ACC112 (cell line): Measurements from ENCODE around the gene AOAH.
"Not testable (repeated sequence)": the region's sequence is repeated elsewhere in the genome, so short reads cannot be mapped to it uniquely, and the experiment has no call there.

Experiments used
- H2AFZ ChIP-seq: fragments of 200-600 bp; sonication (generic); one replicate; pipeline ENCODE4 v1.6.0; 2017; ENCODE audit warnings: antibody characterized with exemption, low read length; ENCODE audit not compliant: unreplicated experiment
- H3K27ac ChIP-seq: fragments of 200-600 bp; sonication (generic); 2 replicates; pipeline ENCODE4 v1.5.1; 2014; ENCODE audit warnings: low read depth, mild to moderate bottlenecking, antibody characterized with exemption, low read length, moderate library complexity
- H3K27me3 ChIP-seq: fragments of 200-600 bp; sonication (generic); 2 replicates; pipeline ENCODE4 v1.6.1; 2014; ENCODE audit warnings: mild to moderate bottlenecking, antibody characterized with exemption, low read length, moderate library complexity, mixed read lengths; ENCODE audit not compliant: insufficient read depth
- H3K36me3 ChIP-seq: fragments of 200-600 bp; sonication (generic); 2 replicates; pipeline ENCODE4 v1.6.1; 2016; ENCODE audit warnings: mild to moderate bottlenecking, antibody characterized with exemption, low read length, moderate library complexity, mixed read lengths; ENCODE audit not compliant: insufficient read depth
- H3K4me1 ChIP-seq: fragments of 200-600 bp; sonication (generic); one replicate; pipeline ENCODE4 v1.6.1; 2016; ENCODE audit warnings: low read length, mixed read lengths; ENCODE audit not compliant: insufficient read depth, unreplicated experiment, control insufficient read depth
- H3K4me3 ChIP-seq: fragments of 200-600 bp; sonication (generic); 2 replicates; pipeline ENCODE4 v1.5.1; 2014; ENCODE audit warnings: mild to moderate bottlenecking, low read depth, low read length
- H3K79me2 ChIP-seq: fragments of 200-600 bp; sonication (generic); one replicate; pipeline ENCODE4 v1.6.0; 2016; ENCODE audit warnings: low read length; ENCODE audit not compliant: control insufficient read depth, unreplicated experiment, insufficient read depth

Gene AOAH

GRCh38 chr7:36507475-36508440, 216.5 kb downstream of the AOAH start:
- peaks cover 4% of the 10 kb centered on the region; the same call in 1 of the 2 replicates for H3K27me3 ChIP-seq
- no peak overlapping the region for H3K4me3 ChIP-seq
- H3K36me3 ChIP-seq = no peaks in the 10 kb centered on the region
- no peak overlapping the region for H2AFZ ChIP-seq
- peaks cover 5% of the 10 kb centered on the region for H3K4me1 ChIP-seq
- no peaks in the 10 kb centered on the region for H3K79me2 ChIP-seq
- H3K27ac ChIP-seq = no peak overlapping the region

- Histone ChIP-seq H2AFZ (no peak overlapping the region), H3K4me3 (no peak overlapping the region), H3K36me3 (no peaks in the 10 kb centered on the region), H3K27me3 (peaks cover 4% of the 10 kb centered on the region; the same call in 1 of the 2 replicates), H3K4me1 (peaks cover 5% of the 10 kb centered on the region), H3K79me2 (no peaks in the 10 kb centered on the region), H3K27ac (no peak overlapping the region)
These were observed 217.5 kb downstream of the AOAH start for GRCh38 chr7:36506820-36507219.

- Histone ChIP-seq H3K27me3 (peaks cover 4% of the 10 kb centered on the region; the same call in 1 of the 2 replicates), H3K27ac (no peak overlapping the region), H3K79me2 (no peaks in the 10 kb centered on the region), H3K36me3 (no peaks in the 10 kb centered on the region), H3K4me1 (peaks cover 5% of the 10 kb centered on the region), H2AFZ (no peak overlapping the region), H3K4me3 (no peak overlapping the region)
These were observed 218.0 kb downstream of the AOAH start for GRCh38 chr7:36506130-36506798.

- H3K27me3 ChIP-seq = not testable (repeated sequence)
These were observed 219.7 kb downstream of the AOAH start for GRCh38 chr7:36504617-36505016.

GRCh38 chr7:36504216-36504615, 220.1 kb downstream of the AOAH start:
- H3K79me2 ChIP-seq, H3K4me1 ChIP-seq, H3K27me3 ChIP-seq, H2AFZ ChIP-seq, H3K4me3 ChIP-seq, H3K36me3 ChIP-seq, H3K27ac ChIP-seq: not testable (repeated sequence)

More at GRCh38 chr7:36504617-36505016, 219.7 kb downstream of the AOAH start:
- H3K27ac ChIP-seq, H3K36me3 ChIP-seq, H3K79me2 ChIP-seq, H2AFZ ChIP-seq, H3K4me1 ChIP-seq, H3K4me3 ChIP-seq: not testable (repeated sequence)

GRCh38 chr7:36497775-36498174, 226.5 kb downstream of the AOAH start:
- Histone ChIP-seq H2AFZ (no peak overlapping the region), H3K4me1 (no peaks in the 10 kb centered on the region), H3K36me3 (no peaks in the 10 kb centered on the region), H3K4me3 (no peak overlapping the region), H3K27ac (no peak overlapping the region), H3K27me3 (peaks cover 20% of the 10 kb centered on the region), H3K79me2 (no peaks in the 10 kb centered on the region)

GRCh38 chr7:36497176-36497575, 227.1 kb downstream of the AOAH start:
- not testable (repeated sequence) for H2AFZ ChIP-seq, H3K4me3 ChIP-seq, H3K36me3 ChIP-seq, H3K27ac ChIP-seq, H3K4me1 ChIP-seq, H3K79me2 ChIP-seq
- peaks cover 22% of the 10 kb centered on the region for H3K27me3 ChIP-seq

GRCh38 chr7:36496576-36496975, 227.7 kb downstream of the AOAH start:
- H3K4me3 ChIP-seq = no peak overlapping the region
- no peak overlapping the region for H3K27ac ChIP-seq
- no peak overlapping the region for H2AFZ ChIP-seq
- no peaks in the 10 kb centered on the region for H3K4me1 ChIP-seq
- H3K36me3 ChIP-seq = no peaks in the 10 kb centered on the region
- H3K27me3 ChIP-seq = peaks cover 28% of the 10 kb centered on the region
- no peaks in the 10 kb centered on the region for H3K79me2 ChIP-seq

- H3K27ac ChIP-seq = no peak overlapping the region
- H3K36me3 ChIP-seq = no peaks in the 10 kb centered on the region
- H3K79me2 ChIP-seq = no peaks in the 10 kb centered on the region
- no peak overlapping the region for H2AFZ ChIP-seq
- H3K27me3 ChIP-seq = peaks cover 38% of the 10 kb centered on the region
- no peaks in the 10 kb centered on the region for H3K4me1 ChIP-seq
- H3K4me3 ChIP-seq = no peak overlapping the region
These were observed 233.0 kb downstream of the AOAH start for GRCh38 chr7:36491317-36491716.

GRCh38 chr7:36490419-36490830, 233.9 kb downstream of the AOAH start:
- Histone ChIP-seq H3K79me2 (no peaks in the 10 kb centered on the region), H3K4me1 (no peaks in the 10 kb centered on the region), H2AFZ (no peak overlapping the region), H3K36me3 (no peaks in the 10 kb centered on the region), H3K27ac (no peak overlapping the region), H3K4me3 (no peak overlapping the region), H3K27me3 (peaks cover 39% of the 10 kb centered on the region)

GRCh38 chr7:36488672-36489071, 235.6 kb downstream of the AOAH start:
- not testable (repeated sequence) for H3K4me1 ChIP-seq, H2AFZ ChIP-seq, H3K36me3 ChIP-seq, H3K79me2 ChIP-seq, H3K4me3 ChIP-seq, H3K27ac ChIP-seq
- peaks cover 43% of the 10 kb centered on the region for H3K27me3 ChIP-seq
